HG03066 (cell line): Measurements from ENCODE around the gene TP63.
"Not testable (repeated sequence)": the region's sequence is repeated elsewhere in the genome, so short reads cannot be mapped to it uniquely, and the experiment has no call there.

Experiments used
- ATAC-seq: cut with Tn5 transposase; IDR thresholded peaks from one replicate; pipeline ENCODE4 v1.9.1; 2021; ENCODE audit warnings: low read depth; ENCODE audit not compliant: unreplicated experiment

Gene TP63

DNA sequence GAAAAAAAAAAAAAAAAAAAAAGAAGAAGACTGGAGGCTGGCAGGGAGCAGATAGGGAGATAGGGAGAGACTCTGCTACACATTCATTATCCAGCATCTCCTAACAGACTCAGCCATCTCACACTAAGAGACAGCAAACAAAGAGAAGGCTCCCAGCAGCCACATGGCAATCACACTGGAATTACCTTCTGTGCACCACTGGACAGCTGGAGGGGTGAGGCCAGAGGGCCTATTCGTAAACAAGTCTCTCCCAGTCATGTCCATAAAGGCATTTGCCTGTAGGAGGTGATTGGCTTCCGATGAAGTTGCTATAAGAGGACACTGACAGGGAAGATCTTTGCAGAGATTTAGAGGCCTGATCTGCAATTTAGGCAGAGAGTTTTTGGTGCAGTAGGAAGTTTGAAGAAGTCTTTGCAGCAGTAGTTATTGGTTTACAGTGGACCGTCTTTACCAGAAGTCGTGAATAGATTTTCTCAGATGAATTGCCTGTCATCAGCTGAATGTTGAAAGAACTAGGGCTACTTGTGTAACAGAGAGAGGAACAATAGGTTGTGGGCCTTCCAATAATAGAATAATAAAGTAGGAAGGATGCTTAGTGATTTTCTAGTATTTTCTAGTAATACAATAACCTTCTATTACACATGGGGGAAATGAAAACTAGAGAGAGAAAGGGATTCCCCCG is 89.7 kb downstream of the TP63 start:
- no peak for ATAC-seq

DNA sequence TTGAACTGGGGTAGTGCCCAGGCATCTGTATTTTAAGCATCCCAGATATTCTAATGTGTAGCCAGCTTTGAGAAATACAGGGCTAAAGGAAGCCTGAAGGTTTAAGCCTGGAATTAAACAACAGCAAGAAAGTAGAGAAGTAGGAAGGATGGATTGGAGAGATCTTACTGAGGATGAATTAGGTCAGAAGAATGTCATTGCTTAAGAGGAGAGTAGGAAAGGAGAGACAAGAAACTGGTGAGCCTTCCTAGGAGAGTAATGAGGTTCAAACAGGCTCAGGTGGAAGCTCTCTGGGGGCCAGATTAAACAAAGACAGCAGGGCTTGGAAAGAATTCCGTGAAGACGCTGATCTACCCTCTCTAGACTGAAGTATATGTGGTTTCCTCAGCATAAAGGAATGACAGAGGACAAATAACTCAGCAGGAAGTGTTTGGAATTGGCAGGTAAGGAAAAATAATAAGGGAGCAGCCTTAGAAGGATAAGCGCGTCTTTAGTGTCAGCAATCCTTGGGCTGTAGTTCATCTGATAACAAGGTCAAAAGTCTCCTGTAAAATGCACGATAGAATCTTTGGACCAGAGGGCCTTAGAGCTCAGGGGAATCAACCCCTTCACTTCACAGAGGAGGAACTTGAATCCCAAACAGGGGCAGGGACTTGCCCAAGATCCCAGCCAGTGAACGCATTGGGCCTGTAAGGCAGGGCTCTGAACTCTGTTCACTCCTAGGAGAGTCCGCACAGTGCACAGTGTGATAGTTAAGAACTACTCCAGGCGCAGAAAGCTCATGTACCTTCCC is 90.9 kb downstream of the TP63 start:
- ATAC-seq: no peak

DNA sequence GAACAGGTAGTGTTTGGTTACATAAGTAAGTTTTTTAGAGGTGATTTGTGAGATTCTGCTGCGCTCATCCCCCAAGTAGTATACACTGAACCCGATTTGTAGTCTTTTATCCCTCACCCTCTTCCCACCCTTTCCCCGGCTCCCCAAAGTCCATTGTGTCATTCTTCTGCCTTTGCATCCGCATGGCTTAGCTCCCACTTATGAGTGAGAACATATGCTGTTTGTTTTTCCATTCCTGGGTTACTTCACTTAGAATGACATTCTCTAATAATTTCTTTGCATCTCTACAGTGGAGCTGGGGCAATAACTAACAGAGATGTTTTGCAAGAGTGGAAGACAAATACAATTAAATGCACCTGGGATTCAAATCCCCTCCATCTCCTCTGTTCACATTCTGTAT is 93.2 kb downstream of the TP63 start:
- ATAC-seq: no peak

DNA sequence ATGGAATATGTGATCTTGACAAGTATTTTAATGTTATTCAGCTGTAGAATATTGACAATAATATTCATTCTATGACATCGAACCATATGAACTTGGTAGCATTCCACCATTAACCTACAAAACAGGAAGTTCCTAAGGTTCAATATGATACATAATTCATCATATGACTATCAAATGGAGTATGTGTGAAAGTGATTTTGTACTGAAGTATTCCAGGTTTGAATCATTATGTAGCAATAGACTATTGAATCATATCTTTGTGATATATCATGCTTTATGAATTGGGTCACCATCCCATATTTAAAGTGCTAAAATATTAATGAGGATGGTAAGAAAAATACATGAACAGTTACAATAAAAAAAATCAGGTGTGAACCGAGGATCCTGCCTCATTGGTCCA is 95.1 kb downstream of the TP63 start:
- no peak for ATAC-seq

GRCh38 chr3:189727158-189727557 is 96.0 kb downstream of the TP63 start:
- ATAC-seq: no peak

DNA sequence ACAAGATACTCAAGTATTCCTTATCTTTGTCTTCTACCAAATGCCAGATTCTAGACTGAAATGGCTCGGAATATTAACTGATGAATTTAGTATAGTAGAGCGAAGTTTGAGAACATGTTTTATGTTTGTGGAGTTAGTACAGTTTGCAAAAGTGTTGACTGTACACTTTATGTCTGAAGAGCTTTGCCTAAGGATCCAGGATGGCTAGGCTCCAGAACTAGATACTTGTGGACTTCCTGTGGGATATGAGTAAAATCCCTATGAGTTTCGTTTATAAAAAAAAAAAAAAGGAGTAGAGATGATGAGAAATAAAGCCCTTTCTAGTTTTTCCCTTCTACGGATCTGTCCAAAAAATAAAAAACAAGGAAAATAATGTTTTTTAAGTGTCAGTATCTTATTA is 96.7 kb downstream of the TP63 start:
- ATAC-seq: no peak

- no peak for ATAC-seq
Observed at GRCh38 chr3:189728915-189729314, 97.7 kb downstream of the TP63 start.

DNA sequence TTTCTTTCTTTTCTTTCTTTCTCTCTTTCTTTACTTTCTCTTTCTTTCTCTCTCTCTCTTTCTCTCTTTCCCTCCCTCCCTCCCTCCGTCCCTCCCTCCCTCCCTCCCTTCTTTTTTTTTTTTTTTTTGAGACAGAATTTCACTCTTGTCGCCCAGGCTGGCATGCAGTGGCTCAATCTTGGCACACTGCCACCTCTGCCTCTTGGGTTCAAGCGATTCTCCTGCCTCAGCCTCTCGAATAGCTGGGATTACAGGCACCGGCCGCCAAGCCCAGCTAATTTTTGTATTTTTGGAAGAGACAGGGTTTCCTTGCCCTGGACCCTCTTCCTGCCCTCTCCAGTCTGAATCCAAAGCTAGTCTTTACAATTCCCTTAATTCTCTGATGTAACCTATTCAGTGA is 102.9 kb downstream of the TP63 start:
- ATAC-seq: no peak

DNA sequence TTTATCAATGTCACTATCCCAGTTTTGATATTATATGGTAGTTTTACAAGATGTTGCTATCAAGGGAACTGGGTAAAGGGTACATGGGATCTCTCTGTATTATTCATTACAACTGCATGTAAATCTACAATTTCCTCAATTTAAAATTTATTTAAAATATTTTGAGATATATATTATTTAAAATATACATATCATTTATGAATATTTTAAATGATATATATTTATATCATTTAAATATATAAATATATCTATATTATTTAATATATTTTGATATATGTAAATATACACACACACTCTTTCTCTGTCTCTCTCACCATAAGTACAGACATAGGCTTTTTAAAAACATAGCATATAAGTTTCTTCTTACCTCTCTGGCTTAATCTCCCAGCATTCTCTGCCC is 104.7 kb downstream of the TP63 start:
- ATAC-seq: no peak

DNA sequence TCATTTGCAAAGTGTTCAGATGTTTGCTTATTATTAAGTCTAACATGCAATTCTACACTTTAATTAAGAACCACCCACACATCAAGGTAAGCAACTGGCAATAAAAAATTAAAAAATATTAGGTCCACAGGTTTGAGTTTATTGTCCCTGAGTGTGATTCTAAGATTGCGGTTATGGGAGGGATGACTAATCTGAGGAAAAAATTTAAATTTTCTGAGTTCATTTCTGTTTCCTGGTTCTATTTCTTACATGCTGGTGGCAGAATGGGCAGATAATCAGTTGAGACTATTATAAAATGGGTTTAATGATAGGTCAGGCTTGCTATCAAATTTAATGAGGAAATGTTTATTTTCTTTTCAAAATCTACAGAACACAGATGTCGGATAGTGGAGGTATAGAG is 105.9 kb downstream of the TP63 start:
- no peak for ATAC-seq

DNA sequence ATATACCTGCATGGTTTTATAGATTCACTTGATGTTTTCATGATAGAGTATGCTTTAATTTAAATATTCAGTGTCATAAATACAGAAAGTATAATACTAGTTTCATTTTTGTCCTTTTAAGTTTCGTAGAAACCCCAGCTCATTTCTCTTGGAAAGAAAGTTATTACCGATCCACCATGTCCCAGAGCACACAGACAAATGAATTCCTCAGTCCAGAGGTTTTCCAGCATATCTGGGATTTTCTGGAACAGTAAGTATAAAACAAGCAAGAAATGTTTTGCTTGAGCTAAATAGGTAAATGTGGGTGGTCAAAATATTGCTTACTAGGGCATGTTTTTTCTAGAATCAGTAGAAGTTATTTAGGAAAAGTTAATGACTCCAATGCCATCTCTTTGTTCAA is 106.4 kb downstream of the TP63 start:
- no peak for ATAC-seq

DNA sequence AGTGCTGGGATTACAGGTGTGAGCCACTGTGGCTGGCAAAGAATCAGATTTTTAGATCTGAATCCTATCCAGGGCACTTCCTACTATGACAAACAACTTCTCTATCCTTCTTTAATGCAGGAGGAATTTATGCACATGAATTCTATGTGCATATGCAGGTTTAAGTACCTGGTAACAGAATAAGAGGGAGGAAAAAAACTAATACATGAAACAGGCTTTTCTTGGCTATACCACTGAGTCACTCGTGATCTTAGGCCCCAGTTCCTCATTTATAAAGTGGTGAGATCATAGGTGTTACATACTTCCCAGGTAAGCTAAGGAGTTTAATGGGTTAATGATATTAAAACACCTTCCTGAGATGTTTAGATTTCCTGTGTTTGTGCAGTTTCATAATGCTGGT is 108.2 kb downstream of the TP63 start:
- no peak for ATAC-seq

DNA sequence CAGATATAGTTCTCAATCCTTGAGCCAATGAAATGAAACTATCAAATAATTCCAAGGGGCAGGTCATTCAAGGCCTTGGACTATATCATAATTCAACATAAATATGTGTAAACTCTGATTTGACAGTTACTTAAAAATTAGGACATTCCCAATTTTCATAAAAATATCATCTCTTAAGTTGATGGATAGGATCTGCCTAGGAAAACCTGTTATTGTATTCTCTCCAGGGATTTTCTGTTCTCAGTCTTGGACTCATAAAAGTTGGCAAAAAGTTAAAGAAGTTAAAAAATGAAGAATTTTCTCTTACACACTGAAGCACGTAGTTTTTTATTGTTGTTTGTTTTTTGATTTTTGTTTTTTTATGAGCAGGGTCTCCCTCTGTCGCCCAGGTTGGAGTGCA is 109.0 kb downstream of the TP63 start:
- no peak for ATAC-seq

DNA sequence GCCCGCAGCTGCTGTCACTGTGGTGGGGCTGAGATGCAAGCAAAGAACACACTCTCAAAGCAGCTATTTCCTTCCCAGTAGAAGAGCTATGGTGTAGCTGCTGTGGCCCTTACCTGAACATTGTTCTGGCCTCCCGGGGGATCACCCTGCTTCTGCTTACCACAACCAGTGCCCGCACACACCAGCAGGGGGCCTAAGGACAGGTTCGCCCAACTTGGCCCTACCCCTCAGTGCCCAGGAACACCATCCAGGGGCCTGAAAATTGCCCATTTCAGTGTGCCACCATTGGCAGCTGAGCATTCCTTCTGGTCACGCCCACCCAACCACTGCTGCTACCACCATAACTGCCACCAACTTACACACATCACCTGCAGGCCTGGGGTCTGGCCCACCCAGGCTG is 113.0 kb downstream of the TP63 start:
- ATAC-seq: no peak

- no peak for ATAC-seq
Observed at GRCh38 chr3:189745622-189746021, 114.4 kb downstream of the TP63 start.

DNA sequence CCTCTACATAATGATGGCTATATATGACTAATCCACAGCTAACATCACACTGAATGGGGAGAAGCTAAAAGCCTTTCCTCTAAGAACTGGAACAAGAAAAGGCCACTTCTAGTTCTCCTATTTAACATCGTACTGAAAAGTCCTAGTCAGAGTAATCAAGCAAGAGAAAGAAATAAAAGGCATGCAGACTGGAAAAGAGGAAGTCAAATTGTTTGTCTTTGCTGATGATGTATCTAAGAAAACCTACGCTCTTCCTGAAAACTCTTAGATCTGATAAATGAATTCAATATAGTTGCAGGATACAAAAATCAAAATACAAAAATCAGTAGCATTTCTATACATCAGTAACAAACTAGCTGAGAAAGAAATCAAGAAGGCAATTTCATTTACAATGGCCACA is 116.9 kb downstream of the TP63 start:
- no peak for ATAC-seq

GRCh38 chr3:189750972-189751371 is 119.8 kb downstream of the TP63 start:
- not testable (repeated sequence) for ATAC-seq

GRCh38 chr3:189754356-189754755 is 123.2 kb downstream of the TP63 start:
- ATAC-seq: no peak

DNA sequence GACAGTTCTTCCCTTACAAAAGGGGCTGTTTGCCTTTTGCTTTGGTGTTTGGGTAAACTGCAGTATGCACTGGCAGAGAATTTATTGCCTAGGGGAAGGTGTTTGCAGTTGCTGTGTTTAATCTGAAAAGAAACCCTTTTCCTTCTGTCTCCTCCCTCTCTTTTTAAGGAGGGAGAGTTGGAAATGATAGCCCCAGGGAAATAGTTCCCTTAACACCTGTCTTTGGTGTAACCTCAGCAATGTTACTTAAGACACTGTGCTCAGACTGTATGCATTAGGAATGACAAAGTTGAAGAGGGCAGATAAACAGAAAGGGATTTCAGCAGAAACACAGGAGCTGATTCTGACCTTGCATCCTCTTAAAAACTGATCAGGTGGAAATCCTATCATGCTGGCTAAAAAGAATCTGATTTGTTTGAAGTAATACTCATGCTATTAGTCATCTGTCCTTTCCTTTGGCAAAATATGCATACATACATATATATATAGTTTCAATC is 125.4 kb downstream of the TP63 start:
- no peak for ATAC-seq

- ATAC-seq: no peak
Observed at GRCh38 chr3:189758186-189758585, 127.0 kb downstream of the TP63 start.

- ATAC-seq: no peak
Observed at GRCh38 chr3:189766416-189766815, 135.2 kb downstream of the TP63 start.

- no peak for ATAC-seq
Observed at GRCh38 chr3:189771842-189772450, 140.8 kb downstream of the TP63 start.
